ENCODE data around the gene MMRN2.

Gene MMRN2

DNA sequence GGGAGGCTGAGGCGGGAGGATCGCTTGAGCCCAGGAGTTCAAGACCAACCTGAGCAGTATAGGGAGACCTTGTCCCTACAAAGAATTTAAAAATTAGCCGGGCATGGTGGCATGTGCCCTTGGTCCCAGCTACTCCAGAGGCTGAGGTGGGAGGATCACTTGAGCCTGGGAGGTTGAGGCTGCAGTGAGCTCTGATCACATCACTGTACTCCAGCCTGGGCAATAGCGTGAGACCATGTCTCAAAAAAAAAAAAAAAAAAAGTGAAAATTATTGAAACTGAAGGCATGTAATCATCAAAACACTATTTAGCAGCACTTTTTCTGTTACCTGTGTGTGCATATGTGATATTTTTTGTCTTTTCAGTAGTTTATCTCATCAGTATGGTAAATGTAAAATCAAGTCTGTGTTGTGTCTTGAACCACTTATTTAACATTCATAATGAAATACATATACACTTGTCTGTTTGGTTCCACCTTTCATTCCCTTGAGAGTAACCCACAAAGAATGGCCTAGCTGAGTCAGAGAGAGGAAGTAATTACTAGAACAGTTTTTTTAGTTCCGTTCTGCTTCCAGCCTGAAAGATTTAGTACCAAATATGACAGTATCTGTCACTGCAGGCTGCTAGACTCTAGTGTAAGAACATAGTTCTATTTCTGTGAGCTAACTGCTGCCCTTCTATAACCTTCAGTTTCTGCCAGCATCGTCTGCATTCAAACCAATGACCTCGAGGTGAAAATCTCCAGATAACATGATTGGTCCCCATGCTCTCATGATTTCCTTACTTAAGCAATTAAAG is 68.6 kb downstream of the MMRN2 start:
- DNase-seq (ENCODE audit: low read depth in 2 of 2) = no peak

All from stimulated activated CD4-positive, alpha-beta T cell treated with anti-CD3 and anti-CD28 coated beads, Interleukin-4, amount 100 ng/mL, for 48 hours (primary cell).